OCI-M2 (cell line): ENCODE measurements around the gene RANBP9.

Experiments used
- DNase-seq: peaks from one replicate; lab custom pipeline; 2025; ENCODE audit not compliant: unreplicated experiment; lab: John Stamatoyannopoulos, UW

Gene RANBP9

DNA sequence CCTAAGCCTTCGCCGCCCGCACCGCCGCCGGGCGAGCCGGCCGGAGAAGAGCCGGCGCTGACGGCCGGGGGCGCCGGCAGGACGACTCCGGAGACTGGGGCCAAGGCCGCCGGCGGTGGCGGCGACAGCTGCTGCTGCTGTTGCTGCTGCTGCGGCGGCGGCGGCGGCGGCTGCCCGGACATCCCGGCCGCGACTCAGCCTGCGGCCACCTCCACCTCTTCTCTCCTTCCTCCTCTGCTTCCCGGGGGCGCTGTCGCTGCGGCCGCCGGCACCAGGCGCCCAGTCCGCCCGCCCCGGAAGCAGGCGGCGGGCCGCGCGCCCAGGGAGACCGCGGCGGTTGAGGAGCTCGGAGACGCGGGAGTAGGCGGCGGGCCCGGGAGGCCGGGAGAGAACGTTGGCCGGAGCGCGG lies 307 bp downstream of the RANBP9 start:
- no peak for DNase-seq

DNA sequence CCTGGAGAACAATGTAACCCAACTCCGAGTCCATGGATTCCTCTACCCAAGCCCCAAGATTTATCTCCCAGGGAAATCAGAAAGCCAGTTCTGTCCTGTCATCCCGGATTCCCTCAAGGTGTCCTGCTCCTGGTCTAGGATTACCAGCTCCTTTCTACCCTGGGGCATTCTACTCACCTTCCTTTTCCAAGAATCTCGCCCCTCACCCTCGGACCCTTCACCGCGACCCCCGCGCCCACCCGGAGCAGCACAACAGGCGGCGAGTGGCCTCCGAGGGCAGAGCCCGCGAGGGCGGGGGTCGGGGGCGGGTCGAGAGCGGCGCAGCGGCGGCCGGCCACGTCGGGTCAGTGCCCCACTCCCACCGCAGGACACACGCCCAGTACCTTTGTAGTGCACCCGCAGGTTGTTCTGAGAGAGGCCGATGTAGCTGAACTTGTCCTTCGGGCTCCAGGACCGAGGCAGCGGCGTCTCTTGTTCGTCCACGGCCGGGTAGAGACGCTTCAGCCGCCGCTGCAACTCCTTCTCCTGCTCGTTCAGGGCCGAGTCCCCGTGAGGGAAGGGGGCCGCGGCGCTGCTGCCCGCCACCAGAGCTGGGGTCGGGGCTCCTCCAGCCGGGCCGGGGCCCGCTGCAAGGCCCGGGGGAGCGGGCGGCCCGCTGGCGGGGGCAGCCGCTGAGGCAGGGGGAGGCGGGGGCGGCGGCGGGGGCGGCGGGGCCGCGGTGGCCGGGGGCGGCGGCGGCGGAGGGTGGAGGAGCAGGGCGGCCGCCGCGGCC lies 897 bp downstream of the RANBP9 start:
- no peak for DNase-seq

DNA sequence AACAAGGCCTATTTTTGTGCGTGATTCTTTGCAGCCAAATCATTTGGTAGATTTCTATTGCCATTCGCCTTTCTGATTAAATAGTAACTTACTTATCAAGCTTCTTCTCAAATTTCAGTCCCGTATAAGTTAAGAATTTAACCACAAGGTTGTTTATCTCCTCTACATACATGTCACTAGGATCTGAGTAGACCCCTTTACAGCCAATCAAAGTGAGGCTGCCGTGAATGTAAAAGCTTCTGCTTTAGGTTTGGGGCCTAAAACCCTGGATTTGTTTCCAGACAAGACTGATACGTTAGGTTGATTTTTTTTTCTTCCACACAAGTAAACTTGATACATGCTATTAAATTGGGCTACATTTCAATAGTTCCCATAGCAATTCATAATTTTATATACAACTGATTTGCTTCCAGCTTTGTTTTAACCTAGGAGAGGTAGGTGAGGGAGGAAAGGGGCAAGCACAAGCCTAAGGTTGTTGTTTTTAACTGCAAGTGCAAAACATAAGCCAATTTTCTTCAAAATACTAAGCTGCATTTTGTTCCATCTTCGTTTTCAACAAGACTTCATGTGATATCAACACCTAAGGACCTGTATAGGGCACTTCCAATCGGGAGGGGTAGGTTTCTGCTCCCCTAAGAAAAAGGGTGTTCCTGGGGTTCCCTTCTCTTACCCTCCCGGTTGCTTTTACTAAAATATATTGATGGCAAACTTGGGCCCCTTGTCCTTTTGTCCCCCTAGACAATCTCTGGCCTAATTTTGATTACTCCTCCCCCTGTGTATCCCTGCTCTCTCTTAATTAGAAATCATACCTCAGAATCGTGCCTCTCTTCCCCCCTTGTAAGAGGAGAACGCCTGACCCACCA lies 1.7 kb downstream of the RANBP9 start:
- DNase-seq, result no peak

DNA sequence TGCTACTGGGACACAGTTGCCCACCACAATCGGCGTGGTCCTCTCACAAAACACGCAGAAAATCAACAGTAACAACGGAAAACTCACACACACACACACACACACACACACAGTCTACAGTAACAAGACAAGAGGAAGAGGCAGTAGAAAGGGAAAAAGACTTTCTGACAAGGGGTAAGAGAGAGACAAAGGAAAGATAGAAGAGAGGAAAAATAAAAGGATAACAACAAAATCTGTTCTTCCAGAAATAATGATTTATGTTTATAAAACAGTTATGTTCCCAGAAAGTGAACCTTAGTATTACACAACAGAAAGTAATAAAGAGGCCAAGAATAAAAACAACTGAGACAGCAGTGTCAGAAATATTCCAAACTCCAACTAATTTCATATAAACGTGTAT lies 2.9 kb downstream of the RANBP9 start:
- DNase-seq, result no peak

GRCh38 chr6:13703496-13703895 lies 8.1 kb downstream of the RANBP9 start:
- DNase-seq, result no peak

GRCh38 chr6:13702809-13703302 lies 8.8 kb downstream of the RANBP9 start:
- DNase-seq, result no peak

GRCh38 chr6:13700232-13700631 lies 11.4 kb downstream of the RANBP9 start:
- no peak for DNase-seq

GRCh38 chr6:13698715-13699114 lies 12.9 kb downstream of the RANBP9 start:
- DNase-seq, result no peak

- no peak for DNase-seq
Observed at GRCh38 chr6:13697857-13698256, 13.8 kb downstream of the RANBP9 start.

DNA sequence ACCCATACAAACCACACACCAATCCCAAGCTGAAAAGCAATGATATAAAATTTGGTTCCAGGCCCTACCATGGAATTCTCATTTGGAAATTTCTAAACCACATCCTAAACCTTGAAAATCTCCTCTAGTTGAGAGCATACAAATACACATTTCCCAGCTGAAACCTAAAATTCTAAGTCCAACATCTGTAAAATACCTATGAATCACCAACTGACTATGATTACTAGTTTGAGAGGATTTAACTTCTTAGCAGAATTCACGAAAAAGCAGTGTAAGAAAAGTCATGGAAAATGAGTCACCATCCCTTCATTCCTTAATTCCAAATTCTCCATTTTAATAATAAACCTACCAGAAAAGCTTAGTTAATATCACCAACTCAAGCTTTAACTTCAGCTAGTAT lies 15.4 kb downstream of the RANBP9 start:
- no peak for DNase-seq

GRCh38 chr6:13695252-13695651 lies 16.4 kb downstream of the RANBP9 start:
- DNase-seq, result no peak

- DNase-seq, result no peak
Observed at GRCh38 chr6:13694562-13694961, 17.1 kb downstream of the RANBP9 start.

DNA sequence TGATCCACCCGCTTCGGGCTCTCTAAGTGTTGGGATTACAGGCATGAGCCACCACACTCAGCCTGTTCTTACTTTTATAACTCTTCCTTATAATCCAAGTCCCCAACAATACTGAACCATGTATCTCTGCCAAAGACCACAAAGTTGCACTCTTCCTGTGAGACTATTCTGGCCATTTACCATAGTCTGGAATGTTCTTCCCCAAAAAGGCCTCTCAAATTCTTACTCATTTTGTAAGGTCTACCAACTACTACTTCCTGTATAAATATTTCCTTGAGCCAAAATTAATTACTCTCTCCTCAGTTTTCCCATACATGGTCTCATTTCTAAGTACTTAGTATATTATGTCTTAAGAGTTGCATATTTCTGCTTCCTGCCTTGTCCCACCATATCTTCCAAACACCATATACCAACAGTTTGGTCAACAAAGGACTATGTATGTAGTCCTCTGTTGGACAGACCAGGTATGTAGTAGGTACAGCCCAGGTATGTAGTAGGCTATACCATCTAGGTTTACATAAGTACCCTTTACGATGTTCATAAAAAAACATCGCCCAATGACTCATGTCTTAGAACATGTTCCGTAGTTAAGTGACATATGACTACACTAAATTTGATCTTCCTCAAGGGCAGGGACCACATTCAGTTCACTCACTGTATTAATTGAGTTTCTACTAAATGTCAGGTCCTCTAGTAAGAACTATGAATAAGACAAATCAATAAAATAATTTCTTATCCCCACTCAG lies 22.0 kb downstream of the RANBP9 start:
- no peak for DNase-seq

DNA sequence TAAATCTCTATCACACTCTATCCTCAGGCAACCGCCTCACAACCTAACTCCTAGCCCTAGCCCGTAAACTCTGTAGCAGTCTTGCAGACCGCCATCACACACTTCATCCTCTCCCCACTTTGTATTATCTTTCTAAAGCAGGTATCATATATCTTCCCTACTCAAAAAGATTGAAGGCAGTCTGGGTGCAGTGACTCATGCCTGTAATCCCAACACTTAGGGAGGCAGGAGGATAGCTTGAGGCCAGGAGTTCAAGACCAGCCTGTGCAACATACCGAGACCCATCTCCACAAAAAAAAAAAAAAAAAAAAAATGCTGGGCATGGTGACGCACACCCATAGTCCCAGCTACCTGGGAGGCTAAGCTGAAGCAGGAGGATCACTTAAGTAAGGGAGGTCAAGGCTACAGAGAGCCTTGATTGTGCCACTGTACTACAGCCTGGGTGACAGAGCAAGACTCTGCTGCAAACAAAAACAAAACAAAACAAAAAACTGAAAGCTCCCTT lies 22.9 kb downstream of the RANBP9 start:
- no peak for DNase-seq

GRCh38 chr6:13687917-13688351 lies 23.7 kb downstream of the RANBP9 start:
- no peak for DNase-seq

- no peak for DNase-seq
Observed at GRCh38 chr6:13684855-13685254, 26.8 kb downstream of the RANBP9 start.

- no peak for DNase-seq
Observed at GRCh38 chr6:13683038-13683437, 28.6 kb downstream of the RANBP9 start.

GRCh38 chr6:13682346-13682745 lies 29.3 kb downstream of the RANBP9 start:
- no peak for DNase-seq

DNA sequence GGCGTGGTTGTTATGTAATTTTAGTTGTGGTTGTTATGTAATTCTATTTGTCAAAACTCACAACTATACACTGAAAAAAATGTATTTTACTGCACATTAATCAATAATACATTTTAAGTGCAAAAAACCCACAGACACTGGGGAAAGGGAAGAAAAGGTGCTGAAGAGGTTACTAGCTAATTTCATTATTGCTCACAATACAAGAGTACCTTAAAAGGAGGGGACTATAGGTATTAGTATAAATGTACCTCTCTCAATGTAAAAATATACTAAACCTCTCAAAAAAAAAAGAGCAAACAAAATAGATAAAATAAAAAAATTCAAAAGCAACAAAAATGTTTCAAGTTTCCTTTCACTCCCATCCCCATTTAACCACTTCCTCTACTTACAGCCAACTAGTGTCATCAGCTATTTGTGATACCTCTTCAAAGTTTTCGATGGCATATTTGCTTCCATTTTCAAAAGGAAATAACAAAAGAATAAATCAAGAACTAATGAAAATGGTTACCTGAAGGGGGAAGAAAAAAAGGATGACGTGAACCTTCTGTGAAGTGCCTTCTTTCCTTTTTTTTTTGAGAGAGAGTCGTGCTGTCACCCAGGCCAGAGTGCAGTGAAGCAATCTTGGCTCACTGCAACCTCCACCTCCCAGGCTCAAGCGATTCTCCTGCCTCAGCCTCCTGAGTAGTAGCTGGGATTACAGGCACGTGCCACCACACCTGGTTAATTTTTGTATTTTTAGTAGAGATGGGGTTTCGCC lies 30.2 kb downstream of the RANBP9 start:
- no peak for DNase-seq

- DNase-seq, result no peak
Observed at GRCh38 chr6:13680448-13680968, 31.1 kb downstream of the RANBP9 start.
